ENCODE data around the gene RAD51B. TPM values are rescaled to one million over a fixed set of nuclear protein-coding genes. Genes with fewer than 3 reads are reported as not detected.

The RAD51B gene
- total and polyA plus RNA-seq, 9 of the 15 experiments (the other 6 are each of a cell fraction or from before 2014, with no cell fraction given) = 8.5 to 17.3 (median 11.3) TPM

DNA sequence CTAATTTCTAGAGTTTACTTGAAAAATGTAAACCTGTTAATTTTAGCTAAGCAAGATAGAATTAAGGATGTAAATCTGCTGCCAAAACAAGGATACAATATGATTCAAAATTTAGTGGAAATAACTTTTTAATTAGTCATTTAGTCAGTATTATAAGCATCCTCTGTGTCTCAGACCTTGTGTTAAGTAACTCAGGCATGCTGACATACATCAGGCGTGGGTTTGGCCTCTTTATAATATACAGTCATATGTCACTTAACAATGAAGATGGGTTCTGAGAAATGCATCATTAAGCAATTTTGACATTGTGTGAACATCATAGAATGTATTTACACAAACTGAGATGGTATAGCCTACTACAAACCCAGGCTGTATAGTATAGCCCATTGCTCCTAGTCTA is 586.4 kb downstream of the RAD51B start (continued):
- no peak for TF ChIP-seq PYGO2 (tag; IDR thresholded peaks at IDR 0.05)
- TF ChIP-seq, protein P1, sequence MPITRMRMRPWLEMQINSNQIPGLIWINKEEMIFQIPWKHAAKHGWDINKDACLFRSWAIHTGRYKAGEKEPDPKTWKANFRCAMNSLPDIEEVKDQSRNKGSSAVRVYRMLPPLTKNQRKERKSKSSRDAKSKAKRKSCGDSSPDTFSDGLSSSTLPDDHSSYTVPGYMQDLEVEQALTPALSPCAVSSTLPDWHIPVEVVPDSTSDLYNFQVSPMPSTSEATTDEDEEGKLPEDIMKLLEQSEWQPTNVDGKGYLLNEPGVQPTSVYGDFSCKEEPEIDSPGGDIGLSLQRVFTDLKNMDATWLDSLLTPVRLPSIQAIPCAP (CRISPR knock-in tag; IDR thresholded peaks at IDR 0.05; ENCODE audit: borderline replicate concordance) = no peak
- no peak for TF ChIP-seq NFIX (CRISPR knock-in tag; IDR thresholded peaks at IDR 0.05; ENCODE audit: low read depth)
- no peak for TF ChIP-seq TAF9B (IDR thresholded peaks at IDR 0.05; ENCODE audit: partially characterized antibody)

DNA sequence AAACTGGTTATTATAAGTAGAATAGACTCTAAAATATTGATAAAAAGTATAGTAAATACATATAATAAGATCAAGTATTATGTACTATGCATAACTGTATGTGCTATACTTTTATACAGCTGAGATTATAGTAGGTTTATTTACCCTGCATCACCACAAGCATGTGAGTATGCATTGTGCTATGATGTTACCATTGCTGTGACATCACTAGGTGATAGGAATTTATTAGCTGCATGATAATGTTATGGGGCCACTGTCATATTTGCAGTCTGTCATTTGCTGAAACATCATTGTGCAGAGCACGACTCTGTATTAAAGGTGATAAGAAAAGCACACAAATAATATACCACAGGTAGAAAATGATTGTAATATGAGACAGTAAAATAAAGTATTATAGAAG is 587.7 kb downstream of the RAD51B start:
- FAIRE-seq = no peak

More for the DNA sequence above, 587.7 kb downstream of the RAD51B start:
- no peak overlapping the region for H3K27ac ChIP-seq (ENCODE audit: extremely low read depth, low read depth, low read length)
- no peaks in the 10 kb centered on the region for H3K79me2 ChIP-seq (ENCODE audit: control insufficient read depth, insufficient read depth, low read length)
- H3K9ac ChIP-seq (ENCODE audit: insufficient read depth in 1 of 2, low read depth in 2 of 2, low read length in 2 of 2) = no peak overlapping the region
- H3K36me3 ChIP-seq (ENCODE audit: control insufficient read depth, insufficient read depth, low read length) = no peaks in the 10 kb centered on the region
- no peak overlapping the region for H3K4me3 ChIP-seq
- no peak overlapping the region for H3K4me2 ChIP-seq (ENCODE audit: insufficient read depth, low read length)
- intact Hi-C loops (cut with micrococcal nuclease) (loop anchor here (10.0 kb wide), 1 partner anchor 112 kb away; no protein-coding TSS in a partner anchor), in situ Hi-C loops (cut with MboI) (no loop called here)
- ChIA-PET POLR2A (interaction anchor here (0.6 kb wide), 1 partner anchor 222 kb away, joined by 4 read pairs; no protein-coding TSS in a partner anchor), CTCF (ENCODE audit: low intra/inter-chr PET ratio) (no interaction called here)
- no peaks in the 10 kb centered on the region for H3K27me3 ChIP-seq (ENCODE audit: control insufficient read depth in 2 of 2, insufficient read depth in 2 of 2, low read length in 2 of 2)
- WGBS (ENCODE audit: insufficient coverage, low coverage, missing lambda C conversion rate) = 7% methylated on average over 1 of the region's 1 CpG
- no peak for ATAC-seq
- DNase-seq (ENCODE audit: extremely low read depth in 1 of 4, low spot score in 3 of 4) = no peak
- no peak overlapping the region for H2AFZ ChIP-seq (ENCODE audit: low read depth, low read length)
- no TSS peak for BruUV-seq (replicated peaks)
- H3K9me1 ChIP-seq (ENCODE audit: control insufficient read depth, insufficient read depth, low read length) = no peaks in the 10 kb centered on the region
- no peaks in the 10 kb centered on the region for H4K20me1 ChIP-seq (replicated peaks; ENCODE audit: control insufficient read depth, insufficient read depth, low read length)
- H3K4me1 ChIP-seq (replicated peaks in 1 of 2; ENCODE audit: control insufficient read depth in 2 of 2, insufficient read depth in 2 of 2, low read length in 2 of 2) = peaks cover 0 to 10% of the 10 kb centered on the region in 2 experiments; a peak in 4 of 5 replicates
- no peaks in the 10 kb centered on the region for H3K9me3 ChIP-seq (replicated peaks; ENCODE audit: control insufficient read depth, insufficient read depth, low read depth, low read length)
- TF ChIP-seq MEF2A (IDR thresholded peaks at IDR 0.05; ENCODE audit: control insufficient read depth, low read depth, low read length) (no peak), ZNF717 (CRISPR knock-in tag; IDR thresholded peaks at IDR 0.05) (no peak), TCF3 (CRISPR knock-in tag; IDR thresholded peaks at IDR 0.05) (no peak), ZNF76 (CRISPR knock-in tag; IDR thresholded peaks at IDR 0.05; ENCODE audit: borderline replicate concordance) (no peak), CLOCK (CRISPR knock-in tag; IDR thresholded peaks at IDR 0.05; ENCODE audit: borderline replicate concordance) (no peak)
- TF ChIP-seq, protein P2, sequence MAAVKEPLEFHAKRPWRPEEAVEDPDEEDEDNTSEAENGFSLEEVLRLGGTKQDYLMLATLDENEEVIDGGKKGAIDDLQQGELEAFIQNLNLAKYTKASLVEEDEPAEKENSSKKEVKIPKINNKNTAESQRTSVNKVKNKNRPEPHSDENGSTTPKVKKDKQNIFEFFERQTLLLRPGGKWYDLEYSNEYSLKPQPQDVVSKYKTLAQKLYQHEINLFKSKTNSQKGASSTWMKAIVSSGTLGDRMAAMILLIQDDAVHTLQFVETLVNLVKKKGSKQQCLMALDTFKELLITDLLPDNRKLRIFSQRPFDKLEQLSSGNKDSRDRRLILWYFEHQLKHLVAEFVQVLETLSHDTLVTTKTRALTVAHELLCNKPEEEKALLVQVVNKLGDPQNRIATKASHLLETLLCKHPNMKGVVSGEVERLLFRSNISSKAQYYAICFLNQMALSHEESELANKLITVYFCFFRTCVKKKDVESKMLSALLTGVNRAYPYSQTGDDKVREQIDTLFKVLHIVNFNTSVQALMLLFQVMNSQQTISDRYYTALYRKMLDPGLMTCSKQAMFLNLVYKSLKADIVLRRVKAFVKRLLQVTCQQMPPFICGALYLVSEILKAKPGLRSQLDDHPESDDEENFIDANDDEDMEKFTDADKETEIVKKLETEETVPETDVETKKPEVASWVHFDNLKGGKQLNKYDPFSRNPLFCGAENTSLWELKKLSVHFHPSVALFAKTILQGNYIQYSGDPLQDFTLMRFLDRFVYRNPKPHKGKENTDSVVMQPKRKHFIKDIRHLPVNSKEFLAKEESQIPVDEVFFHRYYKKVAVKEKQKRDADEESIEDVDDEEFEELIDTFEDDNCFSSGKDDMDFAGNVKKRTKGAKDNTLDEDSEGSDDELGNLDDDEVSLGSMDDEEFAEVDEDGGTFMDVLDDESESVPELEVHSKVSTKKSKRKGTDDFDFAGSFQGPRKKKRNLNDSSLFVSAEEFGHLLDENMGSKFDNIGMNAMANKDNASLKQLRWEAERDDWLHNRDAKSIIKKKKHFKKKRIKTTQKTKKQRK (IDR thresholded peaks at IDR 0.05; ENCODE audit: borderline replicate concordance, low read depth, low read length) = no peak

All from K562 (cell line).